GM18517 (cell line): ENCODE data around the gene ERICH2.

Experiments used
- ATAC-seq: cut with Tn5 transposase; IDR thresholded peaks from one replicate; pipeline ENCODE4 v1.9.1; 2021; ENCODE audit warnings: mild to moderate bottlenecking, moderate library complexity; ENCODE audit not compliant: unreplicated experiment

The ERICH2 gene

DNA sequence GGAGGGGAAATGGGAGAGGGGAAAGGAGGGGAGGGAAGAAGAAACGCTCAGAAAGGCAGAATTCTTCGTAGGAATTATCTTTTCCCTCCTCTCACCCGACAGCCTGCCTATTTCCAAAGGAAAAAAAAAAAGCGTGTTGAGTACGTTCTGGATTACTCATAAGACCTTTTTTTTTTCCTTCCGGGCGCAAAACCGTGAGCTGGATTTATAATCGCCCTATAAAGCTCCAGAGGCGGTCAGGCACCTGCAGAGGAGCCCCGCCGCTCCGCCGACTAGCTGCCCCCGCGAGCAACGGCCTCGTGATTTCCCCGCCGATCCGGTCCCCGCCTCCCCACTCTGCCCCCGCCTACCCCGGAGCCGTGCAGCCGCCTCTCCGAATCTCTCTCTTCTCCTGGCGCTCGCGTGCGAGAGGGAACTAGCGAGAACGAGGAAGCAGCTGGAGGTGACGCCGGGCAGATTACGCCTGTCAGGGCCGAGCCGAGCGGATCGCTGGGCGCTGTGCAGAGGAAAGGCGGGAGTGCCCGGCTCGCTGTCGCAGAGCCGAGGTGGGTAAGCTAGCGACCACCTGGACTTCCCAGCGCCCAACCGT is 46.4 kb downstream of the ERICH2 start, which contains the start of gene GAD1:
TSS of gene GAD1 (plus strand) at position 384 of the 589 bp plus-strand sequence. CDS start 1,705 bp downstream, outside the sequence.
- ATAC-seq: no peak

DNA sequence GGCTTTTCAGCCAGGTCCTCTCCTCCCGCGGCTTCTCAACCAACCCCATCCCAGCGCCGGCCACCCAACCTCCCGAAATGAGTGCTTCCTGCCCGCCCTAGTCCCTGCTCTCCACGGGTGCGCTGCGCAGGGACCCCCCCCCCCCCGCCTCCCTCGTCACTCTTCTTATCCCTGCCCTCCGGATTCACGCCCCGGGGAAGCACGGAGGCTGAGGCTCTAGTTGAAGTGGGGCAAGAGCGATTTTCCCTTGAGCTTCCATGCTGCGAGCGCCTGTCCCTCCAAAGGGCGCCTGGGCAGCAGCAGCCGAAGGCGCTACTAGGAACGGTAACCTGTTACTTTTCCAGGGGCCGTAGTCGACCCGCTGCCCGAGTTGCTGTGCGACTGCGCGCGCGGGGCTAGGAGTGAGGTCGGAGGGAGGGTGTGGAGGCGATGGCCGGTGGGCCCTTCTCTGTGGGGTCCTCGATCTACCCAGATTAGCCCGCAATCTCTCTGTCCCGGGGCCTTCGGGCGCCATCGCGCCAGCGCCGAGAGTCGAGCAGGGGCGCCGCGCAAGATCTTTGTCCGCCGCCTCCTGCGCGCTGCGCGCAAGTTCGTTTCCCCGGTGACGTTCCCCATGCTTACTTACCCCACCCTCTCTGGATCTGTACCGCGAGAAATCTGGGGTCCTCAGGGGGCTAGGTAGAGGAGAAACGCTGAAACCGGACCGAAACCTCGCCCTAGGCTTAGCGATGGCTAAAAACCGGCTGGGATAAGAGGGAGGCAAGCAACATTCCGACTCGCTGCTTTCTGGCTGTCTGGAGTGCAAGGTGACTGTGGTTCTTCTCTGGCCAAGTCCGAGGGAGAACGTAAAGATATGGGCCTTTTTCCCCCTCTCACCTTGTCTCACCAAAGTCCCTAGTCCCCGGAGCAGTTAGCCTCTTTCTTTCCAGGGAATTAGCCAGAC is 47.2 kb downstream of the ERICH2 start:
- no peak for ATAC-seq

GRCh38 chr2:170818036-170818751 is 48.0 kb downstream of the ERICH2 start:
- no peak for ATAC-seq

DNA sequence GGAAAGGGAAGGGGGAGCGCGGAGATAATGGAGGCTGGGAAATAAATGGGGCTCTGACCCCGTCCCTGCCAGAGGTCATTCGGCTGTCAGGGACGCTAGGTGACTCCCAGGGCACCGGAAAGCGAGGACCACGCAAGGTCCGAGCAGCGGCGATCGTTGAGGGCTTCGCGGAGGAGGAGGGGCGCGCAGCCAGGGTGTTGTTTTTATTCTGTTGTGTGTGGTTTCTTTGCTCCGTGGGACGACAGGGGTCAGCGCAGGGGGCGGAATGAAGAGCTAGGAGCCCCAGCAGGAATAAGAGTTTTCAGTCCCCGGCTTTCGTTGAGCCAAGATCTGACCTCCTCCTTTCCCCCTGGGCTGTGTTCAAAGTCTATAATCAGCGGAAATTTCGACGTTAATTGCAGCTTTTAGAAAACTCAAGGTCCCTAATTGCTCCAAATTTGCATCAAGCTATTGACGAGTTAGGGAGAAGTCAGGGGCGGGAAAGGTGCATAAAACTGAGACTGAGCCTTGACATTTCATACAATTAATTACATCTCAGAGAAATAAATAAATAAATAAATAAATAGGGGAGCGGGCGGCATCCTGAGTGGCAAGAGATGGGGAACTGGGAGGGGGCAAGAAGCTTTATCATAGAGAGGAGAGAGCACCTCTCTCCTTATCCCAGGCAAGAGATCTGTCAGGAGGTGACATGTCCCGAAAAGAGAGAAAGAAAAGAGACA is 48.7 kb downstream of the ERICH2 start:
- no peak for ATAC-seq

GRCh38 chr2:170819680-170820664 is 49.8 kb downstream of the ERICH2 start:
- ATAC-seq: no peak

DNA sequence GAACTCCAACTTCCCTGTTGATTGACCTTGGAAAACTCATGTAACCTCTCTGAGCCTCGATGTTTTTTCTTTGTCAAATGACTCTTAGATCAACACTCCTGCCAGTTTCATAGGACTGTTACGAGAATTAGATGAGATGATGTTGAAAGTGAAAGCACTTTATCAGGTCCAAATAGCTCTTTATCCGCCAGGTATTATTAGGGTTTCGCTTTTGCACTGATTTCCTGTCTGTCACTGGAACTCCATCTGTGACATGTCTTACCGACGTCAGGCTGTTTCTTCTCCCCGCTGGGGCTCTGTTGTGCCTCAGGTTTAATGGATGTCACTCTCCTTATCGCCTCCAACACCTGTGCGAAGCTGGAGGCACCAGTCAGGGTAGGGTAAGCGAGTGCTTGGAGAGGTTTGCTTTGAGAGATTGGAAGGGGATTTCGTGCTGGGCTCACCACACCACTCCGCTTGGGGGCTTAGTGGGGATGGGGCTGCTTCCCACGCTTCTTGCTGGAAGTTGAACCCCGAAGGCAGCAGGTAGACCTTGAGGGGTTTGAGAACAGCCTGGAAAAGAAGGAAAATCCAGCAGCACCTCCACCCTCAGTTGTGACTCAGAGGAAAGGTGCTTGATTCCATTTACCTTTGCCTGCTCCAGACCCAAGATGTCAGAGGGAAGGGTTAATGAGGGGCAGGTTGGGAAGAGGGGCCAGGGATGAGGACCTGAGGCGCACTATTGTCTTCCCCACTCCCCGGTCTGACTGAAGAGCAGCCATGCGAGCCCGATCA is 50.8 kb downstream of the ERICH2 start:
- ATAC-seq: no peak

DNA sequence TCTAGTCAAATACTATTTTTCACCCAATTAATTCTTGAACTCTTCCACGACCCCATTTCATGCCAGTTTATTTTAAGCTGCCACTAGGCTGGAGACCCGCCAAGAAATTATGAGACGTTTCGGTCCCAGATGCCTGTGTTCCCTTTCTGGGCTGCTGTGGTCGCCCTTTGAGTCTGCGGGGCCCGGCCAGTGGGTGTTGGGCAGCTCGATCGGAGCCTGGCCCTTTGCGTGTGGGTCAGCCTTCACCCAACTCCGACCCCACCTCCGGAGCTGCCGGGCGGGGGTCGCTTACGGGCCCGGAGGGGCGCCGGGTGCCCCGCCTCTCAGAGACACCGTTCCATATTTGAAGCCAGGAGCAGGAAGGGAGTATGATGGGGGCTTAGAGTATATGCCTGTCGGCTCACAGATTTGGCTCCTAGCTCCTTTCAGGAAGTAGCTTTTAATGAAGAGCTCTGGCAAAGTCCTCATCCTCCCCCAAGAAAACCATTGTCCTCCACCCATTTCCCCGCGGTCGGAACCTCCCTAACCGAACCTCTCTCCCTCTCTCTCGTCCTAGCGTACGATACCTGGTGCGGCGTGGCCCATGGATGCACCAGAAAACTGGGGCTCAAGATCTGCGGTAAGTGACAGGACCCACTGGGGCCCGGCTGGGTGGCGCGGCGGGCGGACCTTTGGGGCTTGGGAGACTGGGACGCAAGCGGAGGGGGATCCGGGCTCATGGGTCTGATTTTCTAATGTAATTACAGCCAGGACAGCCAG is 51.5 kb downstream of the ERICH2 start:
- no peak for ATAC-seq

- no peak for ATAC-seq
Observed at GRCh38 chr2:170822290-170823087, 52.3 kb downstream of the ERICH2 start.

DNA sequence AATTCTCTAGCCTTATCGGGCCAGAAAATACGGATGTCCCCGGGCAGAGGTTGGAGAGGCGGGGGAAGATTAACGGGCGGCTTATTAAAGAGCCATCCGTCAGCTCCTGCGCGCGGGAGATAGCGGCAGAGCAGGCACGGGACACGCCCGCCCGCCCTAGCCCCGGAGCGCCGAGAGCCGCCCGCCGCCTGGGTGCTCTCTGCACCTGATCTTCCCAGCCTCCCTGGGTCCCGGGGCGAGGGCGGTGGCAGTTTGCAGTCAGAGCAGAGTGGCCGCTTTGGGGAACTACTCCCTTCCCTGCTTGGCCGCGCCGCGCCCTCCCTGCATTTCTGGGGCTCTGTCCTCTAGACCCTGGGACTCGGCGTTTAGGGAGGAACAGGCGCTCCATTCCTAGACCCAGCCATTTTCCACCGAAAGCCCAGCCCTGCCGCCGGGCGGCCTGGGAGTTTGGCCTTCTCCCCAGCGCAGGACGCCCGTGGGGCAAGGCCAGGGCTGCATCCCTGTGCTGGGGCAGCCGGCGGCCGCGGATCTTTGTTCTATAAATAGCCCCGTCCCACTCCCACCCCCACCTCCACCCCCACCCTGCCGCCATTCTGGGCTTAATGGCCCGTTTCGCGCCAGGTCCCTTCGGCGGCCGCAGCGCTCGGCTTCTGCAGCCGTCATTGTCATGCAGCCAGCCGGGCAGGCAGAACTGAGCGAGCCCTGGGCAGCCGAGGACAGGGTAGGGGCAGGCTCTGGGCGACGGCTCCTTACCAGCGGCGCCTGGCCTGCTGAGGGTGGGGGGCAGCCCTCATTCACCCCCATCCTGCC is 53.1 kb downstream of the ERICH2 start:
- no peak for ATAC-seq

DNA sequence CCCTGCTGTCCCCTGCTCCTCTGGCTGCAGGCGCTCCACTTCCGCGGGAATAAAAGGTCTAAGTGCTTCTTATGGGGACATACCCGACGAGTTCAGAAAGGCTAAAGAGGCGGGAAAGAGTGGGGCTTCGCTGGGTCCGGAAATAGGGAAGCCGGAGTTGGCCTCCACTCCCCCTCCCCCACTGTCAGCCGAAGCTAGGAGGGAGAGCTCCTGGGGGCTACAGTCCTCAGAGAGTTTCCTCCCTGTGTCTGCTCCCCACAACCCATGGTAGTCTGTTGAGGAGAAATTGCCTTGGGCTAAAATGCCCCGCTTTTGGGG is 53.7 kb downstream of the ERICH2 start:
- no peak for ATAC-seq

GRCh38 chr2:170824526-170825015 is 54.4 kb downstream of the ERICH2 start:
- ATAC-seq: no peak

- ATAC-seq: no peak
Observed at GRCh38 chr2:170827841-170828532, 57.8 kb downstream of the ERICH2 start.

DNA sequence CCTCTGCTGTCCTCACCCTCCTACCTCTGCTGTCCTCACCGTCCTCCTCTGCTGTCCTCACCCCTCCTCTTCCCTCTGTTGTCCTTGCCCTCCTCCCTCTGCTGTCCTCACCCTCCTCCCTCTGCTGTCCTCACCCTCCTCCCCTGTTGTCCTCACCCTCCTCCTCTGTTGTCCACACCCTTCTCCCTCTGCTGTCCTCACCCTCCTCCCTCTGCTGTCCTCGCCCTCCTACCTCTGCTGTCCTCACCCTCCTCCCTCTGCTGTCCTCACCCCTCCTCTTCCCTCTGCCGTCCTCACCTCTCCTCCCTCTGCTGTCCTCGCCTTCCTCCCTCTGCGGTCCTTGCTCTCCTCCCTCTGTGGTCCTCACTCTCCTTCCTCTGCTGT is 58.3 kb downstream of the ERICH2 start:
- ATAC-seq: no peak

GRCh38 chr2:170829036-170829435 is 58.9 kb downstream of the ERICH2 start:
- no peak for ATAC-seq

GRCh38 chr2:170830166-170830565 is 60.0 kb downstream of the ERICH2 start:
- no peak for ATAC-seq

- no peak for ATAC-seq
Observed at GRCh38 chr2:170831115-170831514, 60.9 kb downstream of the ERICH2 start.
